Vagina (tissue), 2 donors: ENCODE measurements around the gene NCAM2.

Experiments used
- CTCF ChIP-seq, 3 experiments: fragments of 450-650 bp in 2 of 3; fragments of 200-600 bp in 1 of 3; sonication (generic) in 1 of 3; IDR thresholded peaks; one replicate each; pipeline ENCODE4 v1.5.1; 2017 to 2019; ENCODE audit warnings: antibody characterized with exemption in 3 of 3, mild to moderate bottlenecking in 2 of 3, moderate library complexity in 2 of 3
- POLR2A ChIP-seq, 2 donors: fragments of 450-650 bp; IDR thresholded peaks; one replicate each; pipeline ENCODE4 v1.6.1; 2017; ENCODE audit warnings: antibody characterized with exemption in 2 of 2, mild to moderate bottlenecking in 2 of 2, moderate library complexity in 2 of 2
- POLR2AphosphoS5 ChIP-seq, 2 donors: sonication (generic); formaldehyde crosslinking; IDR thresholded peaks; one replicate each; pipeline ENCODE4 v1.9.0; 2017; ENCODE audit warnings: antibody characterized with exemption in 2 of 2, mild to moderate bottlenecking in 2 of 2, low read depth in 1 of 2; ENCODE audit not compliant: insufficient read depth in 1 of 2

- TF ChIP-seq CTCF (IDR thresholded peaks at IDR 0.05) (no peak), POLR2A (IDR thresholded peaks at IDR 0.05) (no peak), POLR2AphosphoS5 (IDR thresholded peaks at IDR 0.05; ENCODE audit: insufficient read depth in 1 of 2, low read depth in 1 of 2) (no peak)
These were observed 27.5 kb downstream of the NCAM2 start for GRCh38 chr21:21025742-21026141.
